IMR-90 (cell line): ENCODE results near the gene FAM240A. TPM values are rescaled to one million over a fixed set of nuclear protein-coding genes. Genes with fewer than 3 reads are reported as not detected.

Experiments used
- ATAC-seq: fragments of 200-7000 bp; cut with Tn5 transposase; 2 replicates; pipeline ENCODE4 v1.9.1; 2020; ENCODE audit warnings: low read depth, mild to moderate bottlenecking, moderate library complexity
- BruUV-seq: library from RNA; stranded (reverse); fragments of 400-500 nt; replicated peaks from 2 replicates; lab custom pipeline; 2021; lab: Mats Ljungman, UMichigan
- CTCF ChIA-PET: fragments of 300-600 bp; formaldehyde crosslinking; extraction: SDS; loops from one replicate; lab custom pipeline; 2021; ENCODE audit warnings: antibody characterized with exemption; lab: Yijun Ruan, JAX
- POLR2A ChIA-PET: fragments of 300-600 bp; sonication (Branson Sonifier 250); formaldehyde crosslinking; loops from one replicate; lab custom pipeline; 2022; ENCODE audit warnings: antibody characterized with exemption; ENCODE audit not compliant: unreplicated experiment; lab: Charles Lee
- DNase-seq: peaks from one replicate; pipeline ENCODE4 v3.0.0; 2013
- H2AFZ ChIP-seq: replicated peaks from 2 replicates; pipeline ENCODE3; 2013; ENCODE audit warnings: low read length, mild to moderate bottlenecking; ENCODE audit not compliant: poor library complexity
- H2AK5ac ChIP-seq: 2 replicates; pipeline ENCODE4 v1.6.1; 2013; ENCODE audit warnings: low read depth, low read length, inconsistent platforms
- H2AK9ac ChIP-seq: replicated peaks from 2 replicates; pipeline ENCODE3; 2013; ENCODE audit warnings: mild to moderate bottlenecking, low read depth, low read length, moderate library complexity; ENCODE audit not compliant: poor library complexity
- H2BK120ac ChIP-seq: 2 replicates; pipeline ENCODE4 v1.6.1; 2013; ENCODE audit warnings: low read depth, low read length, inconsistent platforms
- H2BK15ac ChIP-seq: 3 replicates; pipeline ENCODE4 v1.6.1; 2013; ENCODE audit warnings: low read depth, low read length, inconsistent platforms
- H2BK20ac ChIP-seq: 2 replicates; pipeline ENCODE4 v1.6.1; 2013; ENCODE audit warnings: low read depth, mild to moderate bottlenecking, inconsistent platforms, low read length, moderate library complexity
- H2BK5ac ChIP-seq: 2 replicates; pipeline ENCODE4 v1.6.1; 2013; ENCODE audit warnings: mild to moderate bottlenecking, low read depth, low read length, inconsistent platforms; ENCODE audit not compliant: poor library complexity, severe bottlenecking
- H3K14ac ChIP-seq: replicated peaks from 2 replicates; pipeline ENCODE4 v1.6.1; 2013; ENCODE audit warnings: low read depth, low read length, inconsistent platforms
- H3K18ac ChIP-seq: 2 replicates; pipeline ENCODE4 v1.6.1; 2013; ENCODE audit warnings: low read depth, low read length, control low read depth
- H3K23ac ChIP-seq: 2 replicates; pipeline ENCODE4 v1.6.1; 2013; ENCODE audit warnings: low read depth, low read length, inconsistent platforms
- H3K27ac ChIP-seq: 2 replicates; pipeline ENCODE4 v1.5.1; 2013; ENCODE audit warnings: mild to moderate bottlenecking, control low read depth, low read length; ENCODE audit not compliant: insufficient read depth
- H3K27me3 ChIP-seq: 2 replicates; pipeline ENCODE4 v1.6.1; 2013; ENCODE audit warnings: low read length; ENCODE audit not compliant: control insufficient read depth, insufficient read depth
- H3K36me3 ChIP-seq: 2 replicates; pipeline ENCODE4 v1.6.1; 2013; ENCODE audit warnings: low read length, mixed read lengths; ENCODE audit not compliant: control insufficient read depth, insufficient read depth
- H3K4ac ChIP-seq: 2 replicates; pipeline ENCODE4 v1.6.1; 2013; ENCODE audit warnings: low read depth, low read length, inconsistent platforms
- H3K4me1 ChIP-seq: 2 replicates; pipeline ENCODE4 v1.6.1; 2013; ENCODE audit warnings: low read length, mixed read lengths; ENCODE audit not compliant: control insufficient read depth, insufficient read depth
- H3K4me2 ChIP-seq: 2 replicates; pipeline ENCODE4 v1.6.1; 2013; ENCODE audit warnings: low read depth, mild to moderate bottlenecking, control low read depth, low read length, moderate library complexity
- H3K4me3 ChIP-seq: 2 replicates; pipeline ENCODE4 v1.5.1; 2013; ENCODE audit warnings: low read depth, mild to moderate bottlenecking, control low read depth, low read length, moderate library complexity; ENCODE audit not compliant: insufficient read depth
- H3K56ac ChIP-seq: 2 replicates; pipeline ENCODE4 v1.6.1; 2013; ENCODE audit warnings: low read length, inconsistent platforms; ENCODE audit not compliant: insufficient read depth; ENCODE audit errors: extremely low read depth
- H3K79me1 ChIP-seq, 2 experiments: 2 replicates each; pipeline ENCODE4 v1.6.1; 2013; ENCODE audit warnings: low read length in 2 of 2, inconsistent platforms in 1 of 2, low read depth in 1 of 2
- H3K9ac ChIP-seq: 2 replicates; pipeline ENCODE4 v1.6.1; 2013; ENCODE audit warnings: low read depth, low read length, control low read depth
- H3K9me1 ChIP-seq: 2 replicates; pipeline ENCODE4 v1.6.1; 2013; ENCODE audit warnings: low read length, inconsistent platforms; ENCODE audit not compliant: insufficient read depth
- H3K9me3 ChIP-seq: 2 replicates; pipeline ENCODE4 v1.6.1; 2013; ENCODE audit warnings: low read length; ENCODE audit not compliant: control insufficient read depth, insufficient read depth
- H4K20me1 ChIP-seq: 2 replicates; pipeline ENCODE4 v1.6.1; 2013; ENCODE audit warnings: low read length, inconsistent platforms; ENCODE audit not compliant: insufficient read depth
- H4K5ac ChIP-seq: 2 replicates; pipeline ENCODE4 v1.6.1; 2013; ENCODE audit warnings: mild to moderate bottlenecking, low read depth, low read length, control low read depth
- H4K8ac ChIP-seq, 2 experiments: 2 replicates each; pipeline ENCODE4 v1.6.1; 2013; ENCODE audit warnings: low read depth in 2 of 2, low read length in 2 of 2, control low read depth in 1 of 2, inconsistent platforms in 1 of 2
- H4K91ac ChIP-seq: 2 replicates; pipeline ENCODE4 v1.6.1; 2013; ENCODE audit warnings: low read depth, low read length, inconsistent platforms; ENCODE audit not compliant: insufficient read depth
- CEBPB ChIP-seq: IDR thresholded peaks from 2 replicates; pipeline ENCODE4 v1.6.1; 2012; ENCODE audit warnings: low read depth, low read length, improper control_type of control experiment
- CHD1 ChIP-seq: IDR thresholded peaks from 2 replicates; pipeline ENCODE4 v1.6.1; 2012; ENCODE audit warnings: low read depth, low read length, improper control_type of control experiment
- POLR2A ChIP-seq: IDR thresholded peaks from 2 replicates; pipeline ENCODE4 v1.6.1; 2012; ENCODE audit warnings: mild to moderate bottlenecking, low read depth, low read length
- WGBS, 2 experiments: methylation state at CpG; one replicate each; pipeline versions ENCODE4 v1.1.5 to v1.1.7; 2013; ENCODE audit warnings: missing lambda C conversion rate in 2 of 2; ENCODE audit not compliant: insufficient read length in 1 of 2; ENCODE audit errors: extremely low coverage in 2 of 2; 5-methylcytosine and 5-hydroxymethylcytosine counted together
- dilution Hi-C: fragments of 300-500 bp; cut with HindIII; formaldehyde crosslinking; loops from one replicate; pipeline ENCODE4 v1.14.3; 2018; ENCODE audit warnings: low sequenced_read_pairs; ENCODE audit not compliant: unreplicated experiment
- in situ Hi-C: fragments of 300-500 bp; cut with MboI; formaldehyde crosslinking; loops from 3 replicates; pipeline ENCODE4 v1.14.3; 2019; ENCODE audit warnings: low sequenced_read_pairs, inconsistent platforms, mixed read lengths
- intact Hi-C: fragments of 100-400 bp; cut with micrococcal nuclease; formaldehyde crosslinking; loops from 2 replicates; pipeline ENCODE4 v1.10.0; 2022
- polyA plus RNA-seq, 3 experiments: library from polyadenylated mRNA; depleted of rRNA; stranded (reverse); fragments of >200 nt; gene quantifications; 2 replicates each; pipeline ENCODE4 v1.2.3, GENCODE V29; 2012; ENCODE audit warnings: low replicate concordance in 1 of 3
- total RNA-seq: library from RNA; depleted of rRNA; stranded (reverse); fragments of >200 nt; gene quantifications from 2 replicates; pipeline ENCODE4 v1.2.3, GENCODE V29; 2012

Gene FAM240A
- total and polyA plus RNA-seq, 2 of the 4 experiments (the other 2 are of a cell fraction) = not detected

DNA sequence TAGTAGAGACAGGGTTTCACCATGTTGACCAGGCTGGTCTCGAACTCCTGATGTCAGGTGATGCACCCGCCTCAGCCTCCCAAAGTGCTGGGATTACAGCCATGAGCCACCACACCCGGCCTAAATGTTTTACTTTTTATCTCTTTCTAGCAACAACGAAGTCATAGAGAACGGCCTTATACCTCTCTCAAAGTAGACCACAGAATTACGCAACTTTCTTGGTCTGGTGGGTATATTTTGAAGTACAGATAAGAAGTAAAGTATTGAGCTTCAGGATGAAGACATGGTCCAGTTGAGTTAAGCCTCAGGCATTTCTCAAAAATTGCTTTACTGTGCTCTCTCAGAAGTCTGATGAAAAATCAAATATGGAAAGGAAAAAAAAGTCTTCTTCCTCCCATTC is 30.6 kb downstream of the FAM240A start:
- Histone ChIP-seq H3K9me3 (peaks cover 16% of the 10 kb centered on the region), H4K91ac (no peak overlapping the region), H2BK15ac (no peak overlapping the region), H2BK120ac (no peak overlapping the region), H3K36me3 (no peaks in the 10 kb centered on the region), H3K4me3 (no peak overlapping the region), H3K27me3 (peaks cover 15% of the 10 kb centered on the region; the same call in 1 of the 2 replicates), H2BK5ac (no peak overlapping the region), H3K23ac (no peak overlapping the region), H2AK5ac (no peak overlapping the region), H3K14ac (no peak overlapping the region), H3K9me1 (no peaks in the 10 kb centered on the region), H3K4me2 (no peak overlapping the region), H3K18ac (no peak overlapping the region), H4K5ac (no peak overlapping the region), H3K9ac (no peak overlapping the region), H4K20me1 (no peaks in the 10 kb centered on the region), H3K4me1 (peaks cover 9% of the 10 kb centered on the region), H3K56ac (no peak overlapping the region), H2AK9ac (no peak overlapping the region), H2AFZ (no peak overlapping the region), H4K8ac (no peak overlapping the region), H2BK20ac (no peak overlapping the region), H3K4ac (no peak overlapping the region), H3K79me1 (no peaks in the 10 kb centered on the region), H3K27ac (no peak overlapping the region)
- dilution Hi-C loops (no loop called here), in situ Hi-C loops (no loop called here), intact Hi-C loops (no loop called here)
- ChIA-PET CTCF (no interaction called here), POLR2A (interaction anchor here (0.6 kb wide), 1 partner anchor 16 kb away, joined by 3 read pairs; no protein-coding TSS in a partner anchor)
- DNase-seq (no peak), ATAC-seq (no peak)
- peak; percentile 83 for TF ChIP-seq CEBPB
- TF ChIP-seq POLR2A = no peak
- no peak for TF ChIP-seq CHD1
- BruUV-seq = no TSS peak
- no CpG with 5 or more reads among the region's 6 CpGs for WGBS, 2 experiments
